Lower lobe of right lung (tissue), 2 donors: ENCODE results near the gene BABAM2. TPM values are rescaled to one million over a fixed set of nuclear protein-coding genes. Genes with fewer than 3 reads are reported as not detected.

Source experiments
- ATAC-seq, 2 donors: fragments of 200-7000 bp; cut with Tn5 transposase; one replicate each; pipeline ENCODE4 v1.9.1; 2020 to 2022; ENCODE audit warnings: mild to moderate bottlenecking in 2 of 2, moderate library complexity in 2 of 2
- DNase-seq: peaks from one replicate; pipeline ENCODE4 v3.0.0-alpha.2; 2020
- H3K27ac ChIP-seq: fragments of 200-600 bp; one replicate; pipeline ENCODE4 v1.8.0; 2022
- H3K27me3 ChIP-seq: fragments of 200-600 bp; one replicate; pipeline ENCODE4 v1.8.0; 2022; ENCODE audit warnings: low read depth
- H3K36me3 ChIP-seq: fragments of 200-600 bp; one replicate; pipeline ENCODE4 v1.8.0; 2022; ENCODE audit warnings: mild to moderate bottlenecking
- H3K4me1 ChIP-seq: fragments of 200-600 bp; one replicate; pipeline ENCODE4 v1.8.0; 2022
- H3K4me3 ChIP-seq: fragments of 200-600 bp; one replicate; pipeline ENCODE4 v1.8.0; 2022; ENCODE audit warnings: mild to moderate bottlenecking
- H3K9me3 ChIP-seq: fragments of 200-600 bp; one replicate; pipeline ENCODE4 v1.8.0; 2022
- CTCF ChIP-seq: fragments of 200-600 bp; IDR thresholded peaks from one replicate; pipeline ENCODE4 v1.8.0; 2022; ENCODE audit warnings: antibody characterized with exemption, mild to moderate bottlenecking
- intact Hi-C: fragments of 100-400 bp; cut with DNase I; formaldehyde crosslinking; loops from one replicate; pipeline ENCODE4 v1.11.0; 2022
- total RNA-seq: library from RNA; stranded (reverse); fragmentation: NEBNext Ultra II Directional; extraction: Animal tissue kit (Norgen Biotek cat#: 25700); gene quantifications from one replicate; pipeline ENCODE4 v1.2.1, GENCODE V29; 2021
- donor health status: DM: no; HTN: yes; CAD: no; lungs with severe emphysema.

BABAM2 gene
- total RNA-seq, 1 donor from 2014 or later: 39.5 TPM

- Histone ChIP-seq H3K9me3 (no peaks in the 10 kb centered on the region), H3K4me3 (no peak overlapping the region), H3K4me1 (peaks cover 11% of the 10 kb centered on the region), H3K27me3 (no peaks in the 10 kb centered on the region), H3K36me3 (no peaks in the 10 kb centered on the region), H3K27ac (no peak overlapping the region)
- TF ChIP-seq CTCF: no peak
- intact Hi-C loops: no loop called here
- DNase-seq: no peak
- ATAC-seq: no peak
Observed at GRCh38 chr2:28373854-28374253, 483.3 kb downstream of the BABAM2 start.

- H3K4me1 ChIP-seq: peaks cover 16% of the 10 kb centered on the region
- no peak for TF ChIP-seq CTCF
- no peak for DNase-seq
- no peaks in the 10 kb centered on the region for H3K36me3 ChIP-seq
- intact Hi-C loops: no loop called here
- H3K27ac ChIP-seq: no peak overlapping the region
- H3K27me3 ChIP-seq: no peaks in the 10 kb centered on the region
- no peak overlapping the region for H3K4me3 ChIP-seq
- no peaks in the 10 kb centered on the region for H3K9me3 ChIP-seq
- ATAC-seq: no peak
Observed at GRCh38 chr2:28374331-28374730, 483.8 kb downstream of the BABAM2 start.

- peaks cover 23% of the 10 kb centered on the region for H3K4me1 ChIP-seq
- no peaks in the 10 kb centered on the region for H3K27me3 ChIP-seq
- intact Hi-C loops: no loop called here
- H3K4me3 ChIP-seq: no peak overlapping the region
- ATAC-seq (no peak), DNase-seq (no peak)
- H3K9me3 ChIP-seq: no peaks in the 10 kb centered on the region
- no peaks in the 10 kb centered on the region for H3K36me3 ChIP-seq
- H3K27ac ChIP-seq: no peak overlapping the region
- no peak for TF ChIP-seq CTCF
Observed at GRCh38 chr2:28375236-28375635, 484.7 kb downstream of the BABAM2 start.

GRCh38 chr2:28375742-28376631 is 485.5 kb downstream of the BABAM2 start:
- peaks cover 23% of the 10 kb centered on the region for H3K4me1 ChIP-seq
- TF ChIP-seq CTCF: no peak

GRCh38 chr2:28377195-28377816 is 486.8 kb downstream of the BABAM2 start:
- peaks cover 23% of the 10 kb centered on the region for H3K4me1 ChIP-seq
- intact Hi-C loops: no loop called here
- no peaks in the 10 kb centered on the region for H3K9me3 ChIP-seq
- DNase-seq: no peak
- H3K27ac ChIP-seq: no peak overlapping the region
- H3K27me3 ChIP-seq: no peaks in the 10 kb centered on the region
- H3K36me3 ChIP-seq: no peaks in the 10 kb centered on the region
- H3K4me3 ChIP-seq: no peak overlapping the region
- peak; percentile 29 to 46 for ATAC-seq
- no peak for TF ChIP-seq CTCF

More at GRCh38 chr2:28375742-28376631, 485.5 kb downstream of the BABAM2 start:
- Histone ChIP-seq H3K9me3 (no peaks in the 10 kb centered on the region), H3K36me3 (no peaks in the 10 kb centered on the region), H3K4me3 (no peak overlapping the region), H3K27me3 (no peaks in the 10 kb centered on the region), H3K27ac (no peak overlapping the region)
- ATAC-seq (no peak), DNase-seq (no peak)
- intact Hi-C loops: no loop called here
